Limb (tissue), 2 donors: Measurements from ENCODE around the gene PDK1.
"Not testable (repeated sequence)": the region's sequence is repeated elsewhere in the genome, so short reads cannot be mapped to it uniquely, and the experiment has no call there.

Source experiments
- DNase-seq, 2 donors: peaks; one replicate each; pipeline ENCODE4 v3.0.0-alpha.2; 2016; ENCODE audit errors: extremely low spot score in 2 of 2

The PDK1 gene

DNA sequence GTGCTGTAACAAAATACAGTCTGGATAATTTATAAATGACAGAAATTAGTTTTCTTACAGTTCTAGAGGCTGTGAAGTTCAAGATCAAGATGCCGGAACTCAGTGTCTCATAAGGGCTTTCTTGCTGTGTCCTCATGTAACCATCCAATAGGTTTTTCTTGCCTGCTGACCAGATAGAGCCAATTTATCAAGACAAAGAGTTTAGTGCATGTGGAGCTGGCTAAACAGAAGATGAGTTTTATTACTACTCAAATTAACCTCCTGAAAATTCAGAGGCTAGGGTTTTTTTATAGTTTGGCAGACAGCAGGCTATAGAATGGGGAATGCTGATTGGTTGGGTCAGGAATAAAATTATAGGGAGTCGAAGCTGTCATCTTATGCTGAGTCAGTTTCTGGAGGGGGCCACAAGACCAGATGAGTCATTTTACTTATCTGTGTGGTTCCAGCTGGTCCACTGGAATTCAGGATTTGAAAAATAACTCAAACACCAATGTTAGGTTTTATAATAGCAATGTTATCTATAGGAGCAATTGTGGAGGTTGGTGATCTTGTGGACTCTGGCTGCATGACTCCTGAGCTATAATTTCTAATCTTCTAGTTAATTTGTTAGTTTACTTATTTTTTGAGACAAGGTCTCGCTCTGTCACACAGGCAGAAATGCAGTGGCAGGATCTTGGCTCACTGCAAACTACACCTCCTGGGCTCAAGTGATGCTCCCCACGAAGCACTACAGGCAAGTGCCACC lies 3.2 kb upstream of the PDK1 start:
- DNase-seq: no peak

- no peak for DNase-seq
These were observed 1.3 kb upstream of the PDK1 start for GRCh38 chr2:172554352-172555271.

DNA sequence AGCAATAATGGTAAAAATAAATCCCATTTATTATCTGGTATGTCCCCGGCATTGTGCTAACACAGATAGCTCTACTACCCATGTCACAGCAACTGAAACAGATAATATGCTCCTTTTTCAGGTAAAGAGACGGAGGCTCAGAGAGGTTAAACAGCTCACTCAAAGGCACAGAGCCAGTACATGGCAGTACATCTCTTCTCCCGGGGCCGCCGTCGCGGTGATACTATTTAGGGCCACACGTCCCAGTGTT lies 693 bp upstream of the PDK1 start:
- no peak for DNase-seq

- DNase-seq: peak; percentile 27 to 72
These were observed 569 bp downstream of the PDK1 start for GRCh38 chr2:172556284-172557033.

GRCh38 chr2:172558372-172558771 lies 2.5 kb downstream of the PDK1 start:
- no peak for DNase-seq

GRCh38 chr2:172560721-172561120 lies 4.8 kb downstream of the PDK1 start:
- no peak for DNase-seq

- DNase-seq: peak in 1 of 2 donors; percentile 22
These were observed 5.4 kb downstream of the PDK1 start for GRCh38 chr2:172561270-172561669.

DNA sequence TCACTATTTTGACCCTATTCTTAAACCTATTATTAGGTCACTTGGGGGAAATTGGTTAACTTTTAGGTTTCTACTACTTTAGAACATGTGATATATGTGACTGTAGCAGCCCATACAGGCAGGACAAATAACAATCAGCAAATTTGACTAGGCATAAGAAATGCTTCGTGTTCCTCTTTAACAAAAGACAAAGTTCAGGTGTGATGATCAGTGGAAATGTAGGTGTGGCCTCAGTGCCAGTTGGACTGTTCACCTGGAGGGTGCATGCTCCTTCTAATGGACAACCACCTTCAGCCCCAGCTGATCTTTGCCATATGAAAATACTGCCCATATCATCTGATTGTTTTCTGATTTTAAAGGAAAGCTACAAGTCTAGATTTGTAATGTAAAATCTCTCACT lies 6.4 kb downstream of the PDK1 start:
- DNase-seq: no peak

DNA sequence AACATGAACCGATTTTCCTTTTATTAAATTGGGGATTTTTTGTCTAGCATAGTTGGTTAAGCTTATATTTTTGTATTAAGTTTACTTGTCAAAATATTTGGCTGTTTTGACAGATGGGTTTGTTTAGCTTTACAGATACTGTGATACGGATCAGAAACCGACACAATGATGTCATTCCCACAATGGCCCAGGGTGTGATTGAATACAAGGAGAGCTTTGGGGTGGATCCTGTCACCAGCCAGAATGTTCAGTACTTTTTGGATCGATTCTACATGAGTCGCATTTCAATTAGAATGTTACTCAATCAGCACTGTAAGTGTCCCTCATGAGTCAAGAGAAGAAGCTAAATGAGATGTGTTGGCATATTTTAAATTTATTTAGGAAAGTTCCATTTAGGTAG lies 8.5 kb downstream of the PDK1 start:
- no peak for DNase-seq

- no peak for DNase-seq
These were observed 15.4 kb downstream of the PDK1 start for GRCh38 chr2:172571245-172571644.

GRCh38 chr2:172572981-172573380 lies 17.1 kb downstream of the PDK1 start:
- no peak for DNase-seq

- DNase-seq: no peak
These were observed 19.1 kb downstream of the PDK1 start for GRCh38 chr2:172574965-172575364.

- DNase-seq: no peak
These were observed 22.2 kb downstream of the PDK1 start for GRCh38 chr2:172578054-172578453.

DNA sequence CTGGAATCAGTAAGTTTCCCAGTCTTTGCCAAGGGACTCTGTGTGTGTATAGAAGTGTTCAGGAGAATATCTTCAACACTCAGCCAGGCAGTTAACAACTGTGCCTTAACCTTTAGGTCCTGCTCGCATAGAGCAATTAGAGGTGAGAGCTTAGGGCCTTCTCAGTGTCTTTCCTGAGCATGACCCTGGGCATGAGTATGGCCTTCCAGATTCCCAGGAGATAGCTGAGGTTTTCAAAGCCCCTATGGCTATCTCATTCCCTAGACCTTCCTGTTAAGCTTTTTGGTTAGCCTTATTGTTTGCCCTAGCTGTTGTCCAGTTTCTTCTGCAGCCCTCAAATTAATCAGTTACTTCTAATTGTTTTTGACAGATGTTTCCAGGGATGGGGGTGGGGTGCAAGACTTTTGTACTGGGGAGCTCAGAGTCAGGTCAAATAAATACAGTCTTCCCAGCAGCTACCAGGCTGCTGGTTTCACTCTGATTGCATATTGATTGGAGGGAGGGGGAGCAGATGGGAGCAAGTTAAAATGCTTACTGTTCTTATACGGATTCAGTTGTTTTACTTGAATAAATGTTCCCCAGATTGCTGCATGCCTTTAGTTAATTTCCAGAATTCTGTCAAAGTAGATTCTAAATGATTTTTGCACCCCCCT lies 23.1 kb downstream of the PDK1 start:
- DNase-seq: no peak

- DNase-seq: no peak
These were observed 24.7 kb downstream of the PDK1 start for GRCh38 chr2:172580544-172580943.

GRCh38 chr2:172582656-172583055 lies 26.8 kb downstream of the PDK1 start:
- DNase-seq: no peak

DNA sequence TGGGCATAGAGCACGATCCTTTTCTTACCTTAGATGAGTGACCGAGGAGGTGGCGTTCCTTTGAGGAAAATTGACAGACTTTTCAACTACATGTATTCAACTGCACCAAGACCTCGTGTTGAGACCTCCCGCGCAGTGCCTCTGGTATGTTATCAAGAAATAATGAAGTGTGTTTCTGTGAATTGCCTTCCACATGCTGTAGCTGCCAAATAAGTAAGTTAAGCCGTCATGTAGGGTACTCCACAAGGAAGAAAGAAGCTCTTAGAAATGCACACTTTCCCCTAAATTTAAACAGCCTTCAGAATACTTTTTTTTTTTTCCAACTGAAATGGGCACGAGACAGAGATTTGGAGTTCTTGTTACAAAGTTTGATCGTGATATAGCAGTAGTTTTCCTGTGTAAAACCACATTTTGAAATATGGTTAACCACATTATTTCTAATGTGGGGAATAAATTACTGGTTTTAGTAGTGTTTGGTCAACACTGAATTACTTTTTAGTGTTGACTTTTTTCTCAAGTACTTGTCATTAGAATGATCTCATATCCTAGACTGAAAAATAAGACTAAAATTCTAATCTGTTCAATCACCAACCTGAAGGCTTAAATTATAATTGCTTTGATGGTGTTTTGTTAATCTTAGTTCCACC lies 30.5 kb downstream of the PDK1 start:
- DNase-seq: no peak

DNA sequence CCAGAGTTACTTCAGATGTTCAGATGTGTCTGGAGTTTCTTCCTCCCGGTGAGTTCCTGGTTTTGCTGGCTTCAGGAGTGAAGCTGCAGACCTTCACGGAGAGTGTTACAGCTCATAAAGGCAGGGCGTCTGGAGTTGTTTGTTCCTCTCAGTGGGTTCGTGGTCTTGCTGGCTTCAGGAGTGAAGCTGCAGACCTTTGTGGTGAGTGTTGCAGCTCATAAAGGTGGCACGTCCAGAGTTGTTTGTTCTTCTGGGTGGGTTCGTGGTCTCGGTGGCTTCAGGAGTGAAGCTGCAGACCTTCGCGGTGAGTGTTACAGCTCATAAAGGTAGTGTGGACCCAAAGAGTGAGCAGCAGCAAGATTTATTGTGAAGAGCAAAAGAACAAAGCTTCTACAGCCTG lies 31.3 kb downstream of the PDK1 start:
- DNase-seq: not testable (repeated sequence)

DNA sequence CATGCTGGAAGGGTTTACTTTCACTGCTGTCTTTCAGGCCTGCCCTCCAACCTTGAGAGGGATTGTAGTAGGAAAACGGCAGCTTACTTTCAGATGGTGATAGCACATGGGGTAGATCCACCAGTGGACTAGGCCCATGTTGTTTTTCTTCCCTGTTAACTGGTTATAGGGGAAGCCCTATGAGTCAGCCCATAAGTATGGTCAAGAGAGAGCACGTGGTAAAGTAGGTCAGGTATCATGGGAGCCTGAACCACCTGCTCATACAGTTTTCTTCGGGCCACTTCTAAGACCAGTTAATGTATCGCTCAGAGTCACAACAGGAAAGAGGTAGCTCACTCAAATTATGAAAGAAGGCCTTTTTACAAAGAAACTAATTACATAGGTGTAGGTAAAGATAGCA lies 33.0 kb downstream of the PDK1 start:
- DNase-seq: no peak

DNA sequence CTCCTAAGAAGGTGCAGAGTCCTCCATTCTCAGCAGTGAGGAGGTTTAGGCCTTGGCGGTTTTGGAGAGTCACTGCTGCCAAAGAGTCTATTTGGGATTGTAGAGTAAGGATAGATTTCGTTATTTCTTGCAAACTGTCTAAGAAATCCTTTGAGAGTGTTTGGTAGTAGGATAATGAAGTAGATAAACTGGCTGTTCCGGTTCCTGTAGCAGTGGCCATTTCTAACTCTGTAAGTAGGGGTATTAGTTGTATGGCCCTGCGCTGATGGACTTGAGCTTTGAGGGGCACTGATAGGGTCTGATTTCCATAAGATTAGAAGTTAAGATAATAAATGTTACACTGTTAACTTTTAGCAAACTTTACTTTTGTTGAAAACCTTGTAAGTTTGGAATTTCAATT lies 35.5 kb downstream of the PDK1 start:
- DNase-seq: not testable (repeated sequence)

GRCh38 chr2:172592190-172592589 lies 36.3 kb downstream of the PDK1 start:
- not testable (repeated sequence) for DNase-seq
